Activated T-cell treated with anti-CD3 and anti-CD28 coated beads for 48 hours (primary cell): ENCODE measurements around the gene MYL11.

Experiments used
- DNase-seq: peaks from one replicate; pipeline ENCODE4 v3.0.0-alpha.2; 2020; ENCODE audit warnings: low read depth

Gene MYL11

DNA sequence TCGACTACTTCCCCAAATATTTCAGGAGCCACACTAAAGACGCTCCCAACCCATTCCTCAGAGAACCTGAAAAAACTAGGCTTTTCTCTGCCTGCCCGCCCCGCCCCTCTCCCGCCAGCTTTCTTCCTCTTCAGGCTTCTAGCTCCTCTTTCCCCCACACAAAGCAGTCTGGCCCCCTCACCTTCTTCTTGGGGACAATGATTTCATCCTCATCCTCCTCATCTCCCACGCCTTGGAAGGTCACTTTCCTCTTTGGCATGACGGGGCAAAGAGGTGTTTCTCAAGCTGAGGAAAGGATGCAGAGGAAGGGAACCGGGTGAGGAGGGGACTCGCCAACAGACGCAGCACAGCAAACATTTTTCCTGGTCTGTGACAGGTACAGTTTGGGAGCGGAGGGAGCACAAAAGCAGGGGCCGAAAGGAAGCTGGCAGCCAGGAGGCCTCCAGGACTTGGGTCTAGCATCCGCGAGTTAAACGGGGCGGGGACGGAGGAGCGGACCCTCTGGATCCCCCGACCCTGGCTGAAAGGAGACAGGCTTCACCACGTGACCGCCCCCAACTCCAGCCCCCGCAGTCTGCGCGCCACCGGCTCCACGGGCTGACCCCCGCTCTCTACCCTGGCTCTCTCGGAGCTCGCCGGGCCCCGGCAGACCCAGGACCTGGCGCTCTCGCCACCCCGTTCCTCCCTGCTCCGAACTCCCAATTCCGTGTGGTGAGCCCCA lies 20.0 kb upstream of the MYL11 start:
- no peak for DNase-seq

DNA sequence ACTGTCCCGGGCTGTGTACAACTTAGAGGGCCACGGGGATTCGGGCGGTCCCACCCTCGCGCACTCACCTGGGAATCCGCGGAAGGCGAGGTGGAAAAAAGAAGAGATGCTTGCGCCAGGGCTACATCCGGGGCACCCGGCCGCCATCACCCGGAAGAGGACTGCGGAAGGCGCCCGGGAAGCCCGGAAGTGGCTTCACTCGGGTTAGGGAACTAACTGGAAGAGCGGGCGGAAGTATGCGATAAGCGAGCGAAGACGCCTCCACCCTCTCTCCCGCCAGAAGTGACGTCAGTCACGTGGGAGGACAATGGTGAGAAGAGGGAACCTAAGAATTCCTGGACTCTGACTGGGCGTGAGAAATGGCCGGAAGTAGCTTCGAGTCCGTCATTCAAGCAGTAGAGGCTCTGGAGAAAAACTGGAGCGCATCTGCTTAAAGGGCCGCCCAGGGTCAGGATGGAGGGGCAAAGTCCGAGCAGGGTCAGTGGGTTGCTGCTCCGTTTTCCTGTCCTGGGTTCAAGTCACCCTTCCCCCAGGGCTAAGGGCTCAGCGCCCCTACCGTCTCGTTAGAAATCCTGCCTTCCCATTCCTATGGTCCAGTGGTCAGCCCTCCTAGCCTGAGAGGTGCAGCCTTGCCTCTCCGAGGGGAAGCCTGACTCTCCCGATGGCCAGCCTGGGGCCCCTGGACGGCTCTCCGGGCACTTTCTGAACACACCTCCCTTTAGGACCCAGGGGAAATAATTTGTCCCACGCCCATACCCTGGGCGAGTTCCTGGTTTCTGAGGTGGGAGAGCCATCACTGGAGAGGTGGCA lies 19.3 kb upstream of the MYL11 start, which contains the start of gene CD2BP2:
Gene CD2BP2, minus strand, starts transcription at position 165 of the 810 bp plus-strand sequence. CDS start 627 bp downstream, outside the sequence.
- DNase-seq, result peak; percentile 86

DNA sequence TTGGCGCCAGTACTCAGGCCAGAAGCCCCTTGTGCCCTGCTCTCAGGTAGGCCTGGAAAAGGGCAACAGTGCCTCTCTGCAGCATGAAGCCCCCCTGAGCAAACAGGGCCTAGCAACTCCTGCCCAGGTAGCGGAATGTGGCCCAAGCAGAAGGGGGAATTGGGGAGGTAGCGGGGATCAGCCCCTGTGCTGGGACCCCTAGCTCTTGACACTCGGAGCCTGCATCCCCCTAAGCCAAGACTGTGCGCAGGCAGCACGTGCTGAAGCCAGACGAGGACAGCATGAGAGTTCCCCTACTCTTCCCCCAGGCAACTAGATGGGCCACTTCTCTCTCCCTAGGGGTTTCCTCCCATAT lies 18.7 kb upstream of the MYL11 start:
- no peak for DNase-seq

DNA sequence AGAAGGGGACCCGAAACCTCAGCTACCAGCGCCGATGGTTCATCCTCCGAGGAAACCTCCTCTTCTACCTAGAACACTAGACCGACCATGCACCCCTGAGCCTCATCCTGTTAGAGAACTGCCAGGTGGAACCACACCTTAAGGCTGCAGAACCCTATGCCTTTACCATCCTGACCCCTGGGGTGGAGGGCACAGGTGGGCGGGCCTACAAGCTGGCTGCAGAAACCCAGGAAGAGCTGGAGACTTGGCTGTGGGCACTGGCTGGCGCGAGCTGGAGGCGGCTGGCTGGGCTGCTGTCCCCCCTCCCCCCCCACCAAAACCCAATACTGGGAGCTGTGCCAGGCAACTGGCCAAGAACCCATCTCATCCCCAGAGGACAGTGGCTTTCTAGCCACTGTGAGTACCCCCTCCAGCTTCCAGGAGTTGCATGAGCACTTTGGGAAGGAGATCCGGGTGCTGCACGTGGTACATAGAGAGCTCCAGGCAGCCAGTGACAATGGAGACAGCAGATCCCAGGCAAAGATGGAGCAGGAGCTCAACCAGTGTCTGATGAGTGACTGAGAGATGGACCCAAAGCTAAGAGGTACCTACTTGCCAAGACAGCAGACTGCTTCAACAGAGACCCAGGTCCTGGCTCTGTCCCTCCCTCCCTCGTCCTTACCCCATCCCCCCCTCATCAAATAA lies 18.1 kb upstream of the MYL11 start:
- DNase-seq, result no peak

DNA sequence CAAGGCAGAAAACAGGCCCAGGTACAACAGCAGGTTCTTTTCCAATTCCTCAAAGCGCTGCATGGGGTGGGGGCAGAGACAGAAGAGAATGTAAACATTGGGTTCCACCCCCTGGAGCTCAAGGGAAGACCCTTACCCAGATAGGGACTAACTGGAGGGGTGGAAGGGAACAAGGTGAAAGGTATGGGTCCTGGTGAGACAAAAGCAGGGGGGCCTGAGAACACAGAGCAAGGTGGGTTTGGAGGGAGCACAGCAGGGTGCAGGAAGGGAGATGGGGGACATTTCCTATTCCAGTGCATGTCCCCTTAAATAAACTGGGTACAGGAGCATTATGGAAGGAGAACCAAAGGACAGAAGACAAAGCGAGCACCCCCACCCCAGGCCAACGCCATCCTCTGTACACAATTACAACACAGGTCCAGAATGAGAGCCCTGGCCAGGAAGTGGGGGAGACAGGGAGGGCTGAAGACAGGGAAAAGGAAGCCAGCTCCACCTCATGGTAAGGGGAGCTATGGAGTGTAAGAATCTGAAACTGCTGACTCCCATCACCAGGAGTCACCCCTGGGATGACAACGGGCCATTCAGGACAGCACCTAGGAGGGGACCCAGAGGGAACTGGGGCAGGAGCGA lies 17.4 kb upstream of the MYL11 start:
- DNase-seq, result no peak

DNA sequence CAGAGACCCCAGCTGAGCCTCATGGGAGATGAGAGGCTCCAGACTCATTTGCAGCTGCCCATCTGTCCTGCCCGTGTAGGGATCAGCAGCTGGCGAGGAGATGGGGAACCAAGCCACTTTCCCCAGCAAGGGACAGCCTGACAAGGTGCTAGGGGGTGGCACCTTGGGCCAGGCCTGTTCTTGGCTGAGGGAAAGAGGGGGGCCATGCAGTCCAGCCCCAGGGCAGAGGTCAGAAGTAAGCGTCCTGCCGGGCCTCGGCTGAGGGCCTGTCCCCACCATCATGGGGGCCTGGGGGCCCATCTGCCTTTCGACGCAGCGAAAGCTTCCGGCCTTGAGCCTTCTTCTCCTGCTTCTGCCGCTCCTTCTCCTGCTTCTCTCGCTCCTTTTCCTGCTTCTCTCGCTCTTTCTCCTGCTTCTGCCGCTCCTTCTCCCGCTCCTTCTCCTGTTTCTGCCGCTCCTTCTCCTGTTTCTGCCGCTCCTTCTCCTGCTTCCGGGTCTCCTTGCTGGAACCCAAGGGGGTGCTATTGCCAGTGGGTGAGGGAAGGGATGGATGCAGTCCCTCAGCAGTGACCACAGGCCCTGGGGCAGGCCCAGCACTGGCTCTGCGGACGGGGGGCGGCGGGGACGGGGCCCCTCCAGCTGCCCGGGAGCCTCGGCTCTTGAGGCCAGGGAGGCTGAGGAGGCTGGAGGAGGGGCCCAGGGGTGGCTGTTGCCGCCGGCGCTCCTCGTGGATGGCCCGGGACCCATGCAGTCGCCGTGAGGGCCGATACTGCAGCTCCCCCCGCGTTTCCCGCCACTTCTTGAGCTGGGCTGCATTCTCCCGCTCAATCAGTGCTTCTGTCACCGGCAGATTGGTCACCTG lies 16.7 kb upstream of the MYL11 start:
- DNase-seq, result no peak

DNA sequence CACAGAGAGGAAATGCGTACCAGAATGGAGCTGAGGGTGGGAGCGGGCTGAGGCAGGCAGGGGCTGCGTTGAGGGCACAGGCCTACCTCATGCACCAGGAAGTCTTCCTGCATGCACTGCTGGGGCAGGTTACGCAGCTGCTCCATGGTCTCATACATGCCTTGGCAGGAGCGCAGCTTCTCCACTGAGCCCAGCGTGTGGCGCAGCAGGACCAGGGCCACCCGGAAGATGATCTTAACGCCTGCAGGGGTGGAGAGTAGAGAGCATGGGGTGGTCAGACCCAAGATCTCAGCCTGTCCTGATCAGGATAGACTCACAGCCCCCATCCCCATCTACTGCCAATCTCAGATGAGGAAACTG lies 16.0 kb upstream of the MYL11 start:
- DNase-seq, result no peak

DNA sequence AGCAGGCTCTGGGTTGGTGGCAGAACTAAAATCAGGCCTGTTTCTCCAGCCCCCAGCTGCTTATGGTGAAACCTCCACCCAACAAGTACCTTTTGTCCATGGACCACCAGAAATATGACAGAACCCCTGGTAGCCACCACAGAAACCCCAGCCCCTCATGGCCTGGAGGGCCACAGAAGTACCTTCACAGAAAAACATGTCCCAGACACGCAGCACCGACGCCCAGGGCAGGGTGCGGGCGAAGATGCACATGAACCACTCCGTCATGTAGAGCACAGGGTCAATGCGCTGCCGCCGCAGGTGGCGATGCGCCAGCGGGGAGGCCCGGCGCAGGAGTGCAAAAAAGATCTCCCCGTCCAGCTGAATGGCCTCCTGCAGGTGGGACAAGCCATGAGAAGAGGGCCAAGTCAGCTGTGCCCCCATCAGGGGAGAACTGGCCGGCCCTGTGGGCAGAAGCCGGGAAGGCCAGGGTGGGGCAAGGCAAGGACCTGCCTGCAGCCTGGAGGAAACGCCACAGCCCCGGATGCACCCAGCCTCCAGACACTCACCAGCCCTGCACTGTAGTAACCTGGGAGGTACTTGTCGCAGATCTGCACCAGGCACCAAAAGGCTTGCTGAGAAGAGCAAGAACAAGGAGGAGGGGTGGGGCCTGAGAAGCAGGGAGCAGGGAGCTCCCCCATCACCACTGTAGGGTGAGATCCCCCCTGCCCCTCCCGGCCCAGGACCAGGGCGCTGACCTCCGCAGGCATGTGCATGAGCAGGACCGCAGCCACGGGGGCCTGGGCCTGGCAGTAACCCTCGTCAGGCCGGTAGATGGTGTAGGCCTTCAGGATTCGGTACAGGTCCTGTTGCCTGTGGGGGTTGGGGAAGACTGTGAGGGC lies 15.4 kb upstream of the MYL11 start:
- DNase-seq, result no peak

DNA sequence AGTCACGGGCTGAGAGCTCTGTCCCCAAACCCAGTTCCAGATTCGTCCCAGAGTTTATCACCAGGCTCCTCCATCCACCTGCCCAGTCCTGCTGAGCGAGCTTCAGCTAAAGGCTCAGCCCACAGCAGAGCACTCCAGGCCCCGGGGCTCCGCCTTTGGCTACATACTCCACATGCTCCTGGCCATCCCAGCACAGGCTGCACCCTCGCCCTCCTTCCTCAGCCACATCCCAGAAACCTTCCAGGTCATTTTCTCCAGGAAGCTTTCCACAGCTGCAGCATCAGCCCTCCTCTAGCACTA lies 14.8 kb upstream of the MYL11 start:
- DNase-seq, result no peak

DNA sequence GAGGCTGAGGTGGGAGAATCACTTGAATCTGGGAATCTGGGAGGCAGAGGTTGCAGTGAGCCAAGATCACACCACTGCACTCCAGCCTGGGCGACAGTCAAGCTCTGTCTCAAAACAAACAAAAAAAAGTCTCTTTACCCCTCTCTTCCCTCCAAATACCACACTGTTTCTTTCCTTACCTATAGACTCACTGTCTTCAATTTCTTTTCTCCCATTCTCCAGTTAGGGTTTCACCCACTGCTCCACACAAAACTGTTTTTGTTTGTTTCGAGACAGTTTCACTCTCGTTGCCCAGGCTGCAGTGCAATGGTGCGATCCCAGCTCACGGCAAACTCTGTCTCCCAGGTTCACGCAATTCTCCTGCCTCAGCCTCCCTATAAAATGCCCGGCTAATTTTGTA lies 13.4 kb upstream of the MYL11 start:
- DNase-seq, result no peak

DNA sequence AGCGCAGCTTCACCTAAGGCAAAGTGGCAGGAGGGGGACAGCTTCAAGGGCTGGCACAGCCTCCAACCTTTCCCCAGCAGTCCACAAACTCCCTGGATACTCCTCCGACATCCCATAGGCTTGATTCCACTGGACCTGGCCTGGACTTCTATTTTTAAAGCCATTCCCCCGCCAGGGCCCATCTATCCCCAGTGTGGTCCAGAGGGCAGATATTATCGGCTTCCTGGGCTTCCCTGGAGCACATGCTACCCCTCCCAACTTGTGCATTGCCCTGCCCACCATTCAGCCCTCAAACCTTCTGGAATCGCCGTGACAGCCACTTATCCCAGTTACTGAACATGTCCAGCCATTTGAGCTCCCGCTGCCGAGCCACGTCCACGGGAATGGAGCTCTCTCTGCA lies 9.4 kb upstream of the MYL11 start:
- DNase-seq, result no peak

DNA sequence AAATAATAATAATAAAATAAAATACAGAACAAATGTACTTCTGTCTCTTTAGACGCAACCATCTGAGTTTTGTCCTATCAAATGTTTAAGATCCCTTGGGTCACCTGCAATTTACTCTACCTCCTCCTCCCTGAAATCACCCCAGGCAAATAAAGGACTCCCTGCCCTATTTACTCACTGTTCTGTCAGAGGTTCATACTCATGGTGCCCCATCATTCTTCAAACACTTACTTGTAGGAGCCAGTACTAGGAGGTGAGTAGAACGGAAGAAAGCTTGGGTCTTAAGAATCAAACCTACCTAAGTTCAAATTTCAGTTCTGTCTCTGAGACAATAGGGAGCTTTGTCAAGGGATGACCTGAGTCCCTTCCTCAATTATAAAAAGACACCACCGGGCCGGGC lies 8.1 kb upstream of the MYL11 start:
- no peak for DNase-seq

DNA sequence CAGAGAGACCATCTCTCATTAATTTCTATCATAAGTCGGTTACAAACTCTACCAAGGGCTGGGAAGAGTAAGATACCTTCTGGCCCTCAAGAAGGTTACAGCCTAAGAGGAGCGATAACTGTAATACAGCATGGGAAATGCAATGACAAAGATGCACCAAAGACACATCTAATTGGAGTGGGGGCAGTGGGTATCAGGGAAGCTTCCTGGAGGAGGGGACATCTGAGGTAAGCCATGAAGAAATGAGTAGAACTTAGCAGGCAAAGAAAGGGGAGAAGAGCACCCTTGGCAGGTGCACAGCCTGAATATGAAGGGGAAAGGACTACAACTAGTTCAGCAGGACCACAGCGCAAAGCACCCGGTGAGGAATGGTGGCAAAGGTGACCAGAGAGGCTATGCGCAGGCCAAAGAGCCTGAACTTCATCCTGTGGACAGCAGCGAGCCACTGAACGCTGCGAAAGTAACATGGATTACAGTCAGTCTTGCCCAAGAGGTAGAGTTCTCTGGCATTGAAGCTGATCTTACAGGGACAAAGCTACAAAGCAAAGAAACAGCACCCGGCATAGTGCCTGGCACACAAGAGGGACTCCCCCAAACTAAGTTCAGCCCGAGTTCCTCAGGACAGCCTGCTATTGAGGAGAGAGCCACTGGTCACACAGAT lies 7.1 kb upstream of the MYL11 start:
- no peak for DNase-seq

DNA sequence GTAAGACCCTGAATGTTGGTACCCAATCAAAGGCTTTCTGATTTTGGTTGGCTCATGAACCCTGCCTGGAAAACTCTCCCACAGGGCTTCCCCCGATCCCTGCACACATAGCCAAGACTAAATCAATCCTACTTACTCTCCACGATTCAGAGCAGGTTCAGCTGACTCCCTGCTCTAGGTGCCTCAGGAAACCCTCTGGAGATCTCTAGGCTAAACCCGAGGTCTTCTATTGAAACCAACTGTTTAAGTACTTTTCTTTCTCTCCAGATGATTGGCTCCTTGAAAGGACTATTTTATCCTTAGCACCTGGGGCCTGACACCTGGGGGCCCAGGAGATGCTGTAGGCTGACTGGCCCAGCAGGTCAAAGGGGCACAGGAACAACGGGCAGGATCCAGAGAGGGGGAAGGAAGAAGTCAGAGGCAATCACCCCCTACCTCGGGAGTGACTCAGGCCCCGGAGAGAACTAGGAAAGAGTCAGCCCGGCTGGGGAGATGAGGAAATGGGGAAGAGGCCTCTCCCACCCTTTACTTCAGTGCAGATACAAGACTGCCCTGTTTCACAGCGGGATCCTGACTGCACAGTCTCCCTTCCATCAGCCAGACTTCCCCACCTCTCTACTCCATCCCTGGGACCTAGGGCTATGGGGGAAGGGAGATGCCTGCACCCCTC lies 6.3 kb upstream of the MYL11 start:
- DNase-seq, result no peak

DNA sequence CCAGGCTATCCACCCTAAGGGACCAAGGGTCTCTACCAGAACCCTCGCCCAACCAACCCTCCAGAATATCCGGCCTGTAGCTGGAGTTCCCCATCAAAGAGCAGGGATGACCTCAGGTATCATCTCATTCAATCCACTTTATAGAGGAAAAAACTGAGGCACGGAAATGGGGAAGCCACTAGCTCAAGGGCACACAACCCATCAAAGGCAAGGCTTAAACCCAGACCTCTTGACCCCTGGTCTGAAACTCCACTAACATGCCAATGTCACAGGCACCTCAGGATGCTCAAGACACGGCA lies 5.9 kb upstream of the MYL11 start:
- DNase-seq, result no peak

DNA sequence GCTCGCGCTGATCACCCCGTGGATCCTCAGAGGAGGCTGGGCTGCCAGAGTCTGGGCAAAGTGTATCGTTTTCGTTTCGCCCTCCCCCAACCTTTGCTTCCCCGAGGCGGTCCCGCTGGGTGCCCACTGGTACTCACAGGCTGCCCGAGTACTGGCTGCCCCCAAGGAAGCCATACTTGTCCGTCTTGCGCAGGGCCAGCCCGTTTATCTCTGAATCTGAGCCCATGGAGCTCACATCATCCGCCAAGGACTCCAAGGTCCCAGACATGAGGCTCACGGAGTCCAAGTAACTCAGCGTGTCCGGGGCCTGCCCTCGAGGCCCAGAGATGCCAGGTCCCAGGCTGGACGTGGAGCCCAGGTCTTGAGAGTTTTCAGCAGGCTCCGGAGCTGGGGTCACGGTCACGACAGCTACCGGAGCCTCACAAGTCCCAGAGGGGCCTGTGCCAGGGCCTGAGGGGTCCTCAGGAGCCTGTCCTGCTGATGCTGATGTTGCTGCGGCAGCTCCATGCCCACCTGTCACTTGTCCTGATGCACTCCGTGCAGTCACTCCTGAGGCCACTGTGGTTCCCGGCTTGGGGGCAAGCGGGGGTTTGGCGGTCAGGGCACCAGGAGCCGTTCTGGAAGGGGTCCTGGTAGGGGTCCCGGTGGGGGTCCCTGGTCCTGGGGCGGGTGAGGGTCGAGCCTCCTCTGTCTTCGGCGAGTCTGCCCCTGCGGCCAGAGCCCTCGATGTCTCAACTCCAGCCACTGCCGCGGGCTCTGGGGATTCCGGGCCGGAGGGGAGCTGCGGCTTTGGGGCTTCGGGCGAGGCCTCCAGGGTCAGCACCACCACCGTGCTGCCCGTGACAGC lies 5.3 kb upstream of the MYL11 start:
- DNase-seq, result no peak

DNA sequence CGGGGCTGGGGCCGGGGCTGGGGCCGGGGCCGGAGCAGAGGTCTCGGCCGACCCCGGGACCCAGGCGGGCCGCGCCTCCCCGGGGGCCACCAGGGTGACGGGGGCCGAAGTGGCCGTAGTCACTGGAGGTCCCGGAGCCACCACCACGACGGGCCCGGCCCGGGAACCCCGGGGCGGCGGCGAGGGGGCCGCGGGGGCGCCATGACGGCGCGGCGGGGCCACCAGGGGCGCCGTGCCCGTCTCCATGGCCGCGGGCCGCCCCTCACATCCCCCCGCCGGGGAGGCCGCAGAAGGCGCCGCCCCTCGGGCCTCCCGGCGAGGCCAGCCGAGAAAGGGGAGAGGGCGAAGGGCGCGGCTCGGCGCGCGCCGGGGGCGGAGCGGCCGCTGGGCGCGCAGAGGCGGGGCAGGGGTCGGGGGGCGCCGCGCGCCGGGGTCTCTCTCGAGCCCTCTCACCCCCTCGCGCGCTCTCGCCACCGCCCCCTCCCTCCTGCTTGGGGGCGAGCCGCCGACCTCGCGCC lies 4.6 kb upstream of the MYL11 start:
- DNase-seq, result no peak

DNA sequence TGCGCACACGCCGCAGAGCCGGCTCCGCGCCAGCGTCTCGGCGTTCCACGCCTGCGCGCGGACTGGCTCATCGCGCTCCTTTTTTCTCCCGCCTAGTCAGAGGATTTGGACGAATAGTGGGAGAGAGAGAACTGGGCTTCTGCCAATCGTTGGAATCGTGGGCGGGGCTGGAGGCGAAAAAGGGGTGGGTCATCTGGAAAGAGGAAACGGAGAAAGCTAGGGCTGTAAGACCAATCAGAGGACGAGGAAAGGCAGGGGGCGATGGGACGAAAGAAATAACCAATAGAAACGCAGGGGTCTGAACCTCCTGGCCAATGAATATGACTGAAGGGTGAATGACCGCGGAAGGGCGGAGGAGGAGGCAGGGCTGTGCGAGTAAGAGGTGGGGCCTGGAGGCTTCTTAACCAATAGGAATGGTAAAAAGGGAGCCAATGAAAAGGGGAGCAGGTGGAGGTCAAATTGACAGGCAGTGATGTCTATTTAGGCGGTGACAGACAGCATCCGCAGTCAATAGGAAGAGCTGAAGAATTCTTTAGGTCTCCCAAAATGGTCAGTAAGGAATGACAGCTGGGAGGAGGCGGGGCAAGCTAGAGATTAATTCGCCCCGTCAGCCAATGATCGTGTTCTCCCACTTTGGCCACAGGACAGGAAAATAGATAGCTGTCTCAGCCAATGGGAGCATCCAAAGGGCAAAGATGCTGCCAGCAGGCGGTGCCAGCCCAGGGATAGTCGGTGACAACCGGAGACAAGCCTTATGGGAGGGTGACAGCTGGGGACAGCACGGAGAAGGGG lies 4.0 kb upstream of the MYL11 start, which contains the start of gene TBC1D10B:
Gene TBC1D10B, minus strand, starts transcription at position 39 of the 792 bp plus-strand sequence. CDS start 311 bp downstream, outside the sequence.
- DNase-seq, result peak; percentile 96
